Urinary bladder (tissue), 4 donors: ENCODE measurements around the gene SBSN. TPM values are rescaled to one million over a fixed set of nuclear protein-coding genes. Genes with fewer than 3 reads are reported as not detected.

Experiments
- DNase-seq: peaks from one replicate; pipeline ENCODE4 v3.0.0-alpha.2; 2015; ENCODE audit errors: extremely low spot score
- H3K27ac ChIP-seq: one replicate; pipeline ENCODE4 v1.5.1; 2013; ENCODE audit warnings: low read depth, mild to moderate bottlenecking, moderate library complexity
- H3K36me3 ChIP-seq: one replicate; pipeline ENCODE4 v1.6.1; 2013; ENCODE audit warnings: mild to moderate bottlenecking, moderate library complexity; ENCODE audit not compliant: insufficient read depth
- H3K4me1 ChIP-seq: one replicate; pipeline ENCODE4 v1.6.1; 2013; ENCODE audit warnings: mild to moderate bottlenecking, moderate library complexity; ENCODE audit not compliant: insufficient read depth
- H3K4me3 ChIP-seq: one replicate; pipeline ENCODE4 v1.5.1; 2013; ENCODE audit warnings: low read depth, low read length
- WGBS: extraction: QIAGEN DNeasy Blood & Tissue Kit; methylation state at CpG from one replicate; pipeline ENCODE4 v1.1.7; 2013; 5-methylcytosine and 5-hydroxymethylcytosine counted together
- polyA plus RNA-seq: library from polyadenylated mRNA; stranded (reverse); fragments of 200-250 nt; gene quantifications from one replicate; pipeline ENCODE4 v1.2.3, GENCODE V29; 2013
- total RNA-seq: library from RNA; depleted of rRNA; stranded (reverse); fragments of >200 nt; gene quantifications from one replicate; pipeline ENCODE4 v1.2.3, GENCODE V29; 2014
- donor health status: healthy with polysubstance abuse.
- donor health status: healthy.

Gene SBSN, protein sequence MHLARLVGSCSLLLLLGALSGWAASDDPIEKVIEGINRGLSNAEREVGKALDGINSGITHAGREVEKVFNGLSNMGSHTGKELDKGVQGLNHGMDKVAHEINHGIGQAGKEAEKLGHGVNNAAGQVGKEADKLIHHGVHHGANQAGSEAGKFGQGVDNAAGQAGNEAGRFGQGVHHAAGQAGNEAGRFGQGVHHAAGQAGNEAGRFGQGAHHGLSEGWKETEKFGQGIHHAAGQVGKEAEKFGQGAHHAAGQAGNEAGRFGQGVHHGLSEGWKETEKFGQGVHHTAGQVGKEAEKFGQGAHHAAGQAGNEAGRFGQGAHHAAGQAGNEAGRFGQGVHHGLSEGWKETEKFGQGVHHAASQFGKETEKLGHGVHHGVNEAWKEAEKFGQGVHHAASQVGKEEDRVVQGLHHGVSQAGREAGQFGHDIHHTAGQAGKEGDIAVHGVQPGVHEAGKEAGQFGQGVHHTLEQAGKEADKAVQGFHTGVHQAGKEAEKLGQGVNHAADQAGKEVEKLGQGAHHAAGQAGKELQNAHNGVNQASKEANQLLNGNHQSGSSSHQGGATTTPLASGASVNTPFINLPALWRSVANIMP
- total RNA-seq = not detected
- 0.15 TPM for polyA plus RNA-seq

- DNase-seq = no peak
- H3K36me3 ChIP-seq = no peaks in the 10 kb centered on the region
These were observed at the start of gene SBSN for GRCh38 chr19:35528218-35529038. SBSN (minus strand) TSS chr19:35528311; CDS start chr19:35528281, 30 bp downstream.

DNA sequence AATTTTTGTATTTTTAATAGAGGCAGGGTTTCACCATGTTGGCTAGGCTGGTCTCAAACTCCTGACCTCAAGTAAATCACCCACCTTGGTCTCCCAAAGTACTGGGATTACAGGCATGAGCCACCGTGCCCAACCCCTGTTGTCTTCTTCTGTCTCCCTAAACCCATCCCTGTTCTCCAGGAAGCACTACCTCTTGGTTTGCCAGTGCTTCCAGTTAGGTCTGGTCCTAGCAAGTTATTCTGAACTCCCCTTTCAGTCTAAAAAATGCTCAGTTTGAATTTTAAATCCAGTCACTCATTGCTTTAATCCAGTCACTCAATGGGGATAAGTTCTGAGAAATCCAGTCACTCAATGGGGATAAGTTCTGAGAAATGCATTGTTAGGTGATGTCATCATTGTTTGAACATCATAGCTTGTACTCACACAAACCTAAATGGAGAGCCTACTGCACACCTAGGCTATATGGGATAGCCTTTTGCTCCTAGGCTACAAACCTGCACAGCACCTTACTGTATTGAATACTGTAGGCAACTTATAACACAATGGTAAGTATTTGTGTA lies 43.4 kb upstream of the SBSN start:
- no peak for DNase-seq
- 91% methylated on average over 1 of the region's 1 CpG for WGBS
- H3K4me1 ChIP-seq = no peaks in the 10 kb centered on the region
- H3K27ac ChIP-seq = no peak overlapping the region
- no peaks in the 10 kb centered on the region for H3K36me3 ChIP-seq
- no peak overlapping the region for H3K4me3 ChIP-seq

More at GRCh38 chr19:35528218-35529038, at the start of gene SBSN:
- Histone ChIP-seq H3K4me1 (no peaks in the 10 kb centered on the region), H3K27ac (no peak within 1 kb of the TSS), H3K4me3 (no peak within 1 kb of the TSS)
- 76% methylated on average over 11 of the region's 11 CpGs for WGBS

- H3K36me3 ChIP-seq = no peaks in the 10 kb centered on the region
- no peak overlapping the region for H3K4me3 ChIP-seq
- 57% methylated on average over 5 of the region's 5 CpGs for WGBS
- no peaks in the 10 kb centered on the region for H3K4me1 ChIP-seq
- DNase-seq = no peak
- H3K27ac ChIP-seq = no peak overlapping the region
These were observed 41.2 kb upstream of the SBSN start for GRCh38 chr19:35569281-35569781.

- no peak overlapping the region for H3K27ac ChIP-seq
- WGBS = 73% methylated on average over 7 of the region's 7 CpGs
- H3K36me3 ChIP-seq = no peaks in the 10 kb centered on the region
- H3K4me3 ChIP-seq = no peak overlapping the region
- no peak for DNase-seq
- no peaks in the 10 kb centered on the region for H3K4me1 ChIP-seq
These were observed 38.6 kb upstream of the SBSN start for GRCh38 chr19:35566738-35567137.

DNA sequence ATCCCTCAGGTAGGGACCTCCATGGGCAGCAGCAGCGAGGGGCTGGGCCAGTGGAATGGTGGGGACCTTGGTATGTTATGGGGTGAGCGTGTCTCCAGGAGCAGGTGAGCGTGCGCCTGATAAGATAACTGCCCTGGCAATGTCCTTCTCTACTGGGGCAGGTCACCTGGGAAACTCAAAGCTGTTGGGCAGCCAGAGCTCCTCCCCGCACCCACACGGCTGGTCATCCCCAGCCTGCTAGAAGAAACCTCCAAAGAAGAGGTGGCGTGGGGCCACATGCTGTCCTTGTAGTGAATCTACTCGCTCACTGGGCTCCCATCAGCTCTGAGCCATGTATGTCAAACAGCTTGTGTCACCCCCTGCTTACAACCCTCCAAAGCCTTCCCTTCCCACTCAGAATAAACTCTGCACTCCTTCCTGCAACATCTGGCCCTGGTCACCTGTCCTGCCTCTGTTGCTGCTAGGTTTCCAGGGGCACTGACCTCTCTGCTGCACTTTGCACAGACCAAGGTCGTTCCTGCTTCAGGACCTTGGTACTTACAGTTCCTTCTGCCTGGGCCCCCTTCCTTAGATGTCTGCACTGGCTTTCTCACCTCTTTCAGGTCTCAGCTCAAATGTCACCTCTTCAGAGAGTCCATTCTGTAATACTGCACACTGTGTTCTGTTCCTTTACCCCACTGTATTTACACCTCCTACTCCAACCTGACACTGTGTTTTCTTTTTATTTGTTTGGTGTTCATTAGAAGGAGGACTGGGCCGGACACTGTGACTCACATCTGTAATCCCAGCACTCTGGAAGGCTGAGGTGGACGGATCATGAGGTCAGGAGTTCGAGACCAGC lies 37.1 kb upstream of the SBSN start:
- no peak for DNase-seq
- Histone ChIP-seq H3K4me3 (no peak overlapping the region), H3K27ac (no peak overlapping the region), H3K36me3 (no peaks in the 10 kb centered on the region), H3K4me1 (no peaks in the 10 kb centered on the region)
- WGBS = 79% methylated on average over 12 of the region's 12 CpGs

DNA sequence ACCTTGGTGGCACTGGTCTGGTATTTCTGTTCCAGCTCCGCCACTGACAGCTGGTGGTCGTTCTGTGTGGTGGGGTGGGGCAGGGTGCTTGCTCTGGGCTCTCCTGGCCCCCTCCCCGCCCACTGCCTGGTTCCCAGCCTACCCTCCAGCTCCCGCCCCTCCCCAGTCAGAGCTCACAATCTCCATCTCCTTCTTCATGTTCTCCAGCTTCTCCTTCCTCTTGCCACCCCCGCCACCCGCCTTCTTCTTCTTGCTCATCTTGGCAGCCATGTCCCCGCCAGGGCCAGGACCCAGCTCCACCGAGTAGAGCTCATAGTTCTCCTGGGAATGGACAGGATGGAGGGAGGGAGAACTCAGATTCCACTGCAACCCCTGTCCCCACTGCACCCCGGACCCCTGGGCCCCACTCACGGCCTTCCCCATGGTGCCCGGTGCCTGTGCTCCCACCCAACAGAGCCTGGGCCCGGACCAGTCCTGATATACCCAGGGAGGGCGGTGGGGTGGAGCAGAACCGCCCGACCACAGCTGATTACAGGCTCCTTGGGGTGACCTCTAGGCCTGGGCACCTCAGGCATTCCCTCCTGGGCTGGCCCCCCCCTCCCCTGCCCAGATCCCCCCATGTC lies 35.2 kb upstream of the SBSN start, which contains the start of gene ATP4A:
TSS of gene ATP4A (minus strand) at position 452 of the 623 bp plus-strand sequence. CDS start at position 423, 29 bp downstream.
- WGBS = 67% methylated on average over 15 of the region's 15 CpGs
- Histone ChIP-seq H3K4me3 (no peak within 1 kb of the TSS), H3K4me1 (no peaks in the 10 kb centered on the region), H3K27ac (no peak within 1 kb of the TSS), H3K36me3 (no peaks in the 10 kb centered on the region)
- DNase-seq = no peak

GRCh38 chr19:35562776-35563175 lies 34.7 kb upstream of the SBSN start:
- WGBS = 51% methylated on average over 2 of the region's 2 CpGs
- Histone ChIP-seq H3K4me1 (no peaks in the 10 kb centered on the region), H3K36me3 (no peaks in the 10 kb centered on the region), H3K27ac (no peak overlapping the region), H3K4me3 (no peak overlapping the region)
- DNase-seq = no peak

GRCh38 chr19:35562336-35562735 lies 34.2 kb upstream of the SBSN start:
- H3K36me3 ChIP-seq = no peaks in the 10 kb centered on the region
- WGBS = 50% methylated on average over 17 of the region's 17 CpGs
- no peak overlapping the region for H3K27ac ChIP-seq
- no peak overlapping the region for H3K4me3 ChIP-seq
- no peaks in the 10 kb centered on the region for H3K4me1 ChIP-seq
- no peak for DNase-seq

DNA sequence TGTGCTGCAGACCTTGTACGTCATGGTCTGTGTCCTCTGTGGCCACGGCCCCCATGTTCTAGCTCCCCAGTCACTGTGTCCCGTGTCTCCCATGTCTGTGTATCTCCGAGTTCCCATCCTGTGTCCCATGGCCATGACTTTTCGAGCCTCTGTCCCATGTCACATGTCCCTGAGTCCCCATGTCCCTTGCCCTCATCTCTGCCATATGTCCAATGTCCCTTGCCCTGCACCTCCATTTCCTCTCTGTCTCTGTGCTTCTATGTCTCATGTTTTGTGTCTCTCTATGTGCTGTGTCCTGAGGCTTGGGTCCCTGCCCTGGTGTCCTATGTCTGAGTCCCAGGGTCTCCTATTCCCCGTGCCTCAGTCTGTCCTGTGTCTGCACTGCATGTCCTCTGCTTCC lies 33.3 kb upstream of the SBSN start:
- 79% methylated on average over 6 of the region's 6 CpGs for WGBS
- DNase-seq = no peak
- Histone ChIP-seq H3K4me1 (no peaks in the 10 kb centered on the region), H3K27ac (no peak overlapping the region), H3K4me3 (no peak overlapping the region), H3K36me3 (no peaks in the 10 kb centered on the region)

DNA sequence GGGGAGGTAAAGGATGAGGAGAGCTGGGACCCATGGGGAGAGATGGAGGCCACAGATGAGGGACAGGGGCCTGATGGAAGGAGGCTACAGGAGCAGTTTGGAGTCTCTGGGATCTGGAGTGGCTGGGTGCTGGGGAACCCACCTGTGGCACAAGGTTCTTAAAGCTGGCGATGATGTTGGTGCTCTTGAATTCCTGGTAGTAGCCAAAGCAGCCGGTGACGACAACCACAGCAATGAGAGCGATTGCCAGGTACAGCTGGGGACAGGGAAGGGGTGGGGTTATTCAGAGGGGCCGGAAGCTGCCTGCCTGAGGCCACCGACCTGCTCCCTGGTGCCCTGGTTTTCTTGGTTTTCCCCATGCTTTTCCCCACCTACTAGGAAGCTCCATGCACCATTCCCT lies 32.6 kb upstream of the SBSN start:
- Histone ChIP-seq H3K36me3 (no peaks in the 10 kb centered on the region), H3K4me3 (no peak overlapping the region), H3K27ac (no peak overlapping the region), H3K4me1 (no peaks in the 10 kb centered on the region)
- DNase-seq = no peak
- 51% methylated on average over 6 of the region's 6 CpGs for WGBS

GRCh38 chr19:35560271-35560670 lies 32.2 kb upstream of the SBSN start:
- Histone ChIP-seq H3K36me3 (no peaks in the 10 kb centered on the region), H3K4me1 (no peaks in the 10 kb centered on the region), H3K27ac (no peak overlapping the region), H3K4me3 (no peak overlapping the region)
- no peak for DNase-seq
- WGBS = 90% methylated on average over 18 of the region's 18 CpGs

GRCh38 chr19:35559781-35560180 lies 31.7 kb upstream of the SBSN start:
- H3K27ac ChIP-seq = no peak overlapping the region
- no peak for DNase-seq
- 91% methylated on average over 23 of the region's 23 CpGs for WGBS
- H3K36me3 ChIP-seq = no peaks in the 10 kb centered on the region
- no peak overlapping the region for H3K4me3 ChIP-seq
- no peaks in the 10 kb centered on the region for H3K4me1 ChIP-seq
